IMR-90 (cell line): Measurements from ENCODE around the gene RAB31. TPM values are rescaled to one million over a fixed set of nuclear protein-coding genes. Genes with fewer than 3 reads are reported as not detected.

Source experiments
- ATAC-seq: fragments of 200-7000 bp; cut with Tn5 transposase; 2 replicates; pipeline ENCODE4 v1.9.1; 2020; ENCODE audit warnings: low read depth, mild to moderate bottlenecking, moderate library complexity
- BruUV-seq: library from RNA; stranded (reverse); fragments of 400-500 nt; replicated peaks from 2 replicates; lab custom pipeline; 2021; lab: Mats Ljungman, UMichigan
- CTCF ChIA-PET: fragments of 300-600 bp; formaldehyde crosslinking; extraction: SDS; loops from one replicate; lab custom pipeline; 2021; ENCODE audit warnings: antibody characterized with exemption; lab: Yijun Ruan, JAX
- POLR2A ChIA-PET: fragments of 300-600 bp; sonication (Branson Sonifier 250); formaldehyde crosslinking; loops from one replicate; lab custom pipeline; 2022; ENCODE audit warnings: antibody characterized with exemption; ENCODE audit not compliant: unreplicated experiment; lab: Charles Lee
- DNase-seq: peaks from one replicate; pipeline ENCODE4 v3.0.0; 2013
- H2AFZ ChIP-seq: replicated peaks from 2 replicates; pipeline ENCODE3; 2013; ENCODE audit warnings: low read length, mild to moderate bottlenecking; ENCODE audit not compliant: poor library complexity
- H2AK5ac ChIP-seq: 2 replicates; pipeline ENCODE4 v1.6.1; 2013; ENCODE audit warnings: low read depth, low read length, inconsistent platforms
- H2AK9ac ChIP-seq: replicated peaks from 2 replicates; pipeline ENCODE3; 2013; ENCODE audit warnings: mild to moderate bottlenecking, low read depth, low read length, moderate library complexity; ENCODE audit not compliant: poor library complexity
- H2BK120ac ChIP-seq: 2 replicates; pipeline ENCODE4 v1.6.1; 2013; ENCODE audit warnings: low read depth, low read length, inconsistent platforms
- H2BK15ac ChIP-seq: 3 replicates; pipeline ENCODE4 v1.6.1; 2013; ENCODE audit warnings: low read depth, low read length, inconsistent platforms
- H2BK20ac ChIP-seq: 2 replicates; pipeline ENCODE4 v1.6.1; 2013; ENCODE audit warnings: low read depth, mild to moderate bottlenecking, inconsistent platforms, low read length, moderate library complexity
- H2BK5ac ChIP-seq: 2 replicates; pipeline ENCODE4 v1.6.1; 2013; ENCODE audit warnings: mild to moderate bottlenecking, low read depth, low read length, inconsistent platforms; ENCODE audit not compliant: poor library complexity, severe bottlenecking
- H3K14ac ChIP-seq: replicated peaks from 2 replicates; pipeline ENCODE4 v1.6.1; 2013; ENCODE audit warnings: low read depth, low read length, inconsistent platforms
- H3K18ac ChIP-seq: 2 replicates; pipeline ENCODE4 v1.6.1; 2013; ENCODE audit warnings: low read depth, low read length, control low read depth
- H3K23ac ChIP-seq: 2 replicates; pipeline ENCODE4 v1.6.1; 2013; ENCODE audit warnings: low read depth, low read length, inconsistent platforms
- H3K27ac ChIP-seq: 2 replicates; pipeline ENCODE4 v1.5.1; 2013; ENCODE audit warnings: mild to moderate bottlenecking, control low read depth, low read length; ENCODE audit not compliant: insufficient read depth
- H3K27me3 ChIP-seq: 2 replicates; pipeline ENCODE4 v1.6.1; 2013; ENCODE audit warnings: low read length; ENCODE audit not compliant: control insufficient read depth, insufficient read depth
- H3K36me3 ChIP-seq: 2 replicates; pipeline ENCODE4 v1.6.1; 2013; ENCODE audit warnings: low read length, mixed read lengths; ENCODE audit not compliant: control insufficient read depth, insufficient read depth
- H3K4ac ChIP-seq: 2 replicates; pipeline ENCODE4 v1.6.1; 2013; ENCODE audit warnings: low read depth, low read length, inconsistent platforms
- H3K4me1 ChIP-seq: 2 replicates; pipeline ENCODE4 v1.6.1; 2013; ENCODE audit warnings: low read length, mixed read lengths; ENCODE audit not compliant: control insufficient read depth, insufficient read depth
- H3K4me2 ChIP-seq: 2 replicates; pipeline ENCODE4 v1.6.1; 2013; ENCODE audit warnings: low read depth, mild to moderate bottlenecking, control low read depth, low read length, moderate library complexity
- H3K4me3 ChIP-seq: 2 replicates; pipeline ENCODE4 v1.5.1; 2013; ENCODE audit warnings: low read depth, mild to moderate bottlenecking, control low read depth, low read length, moderate library complexity; ENCODE audit not compliant: insufficient read depth
- H3K56ac ChIP-seq: 2 replicates; pipeline ENCODE4 v1.6.1; 2013; ENCODE audit warnings: low read length, inconsistent platforms; ENCODE audit not compliant: insufficient read depth; ENCODE audit errors: extremely low read depth
- H3K79me1 ChIP-seq, 2 experiments: 2 replicates each; pipeline ENCODE4 v1.6.1; 2013; ENCODE audit warnings: low read length in 2 of 2, inconsistent platforms in 1 of 2, low read depth in 1 of 2
- H3K9ac ChIP-seq: 2 replicates; pipeline ENCODE4 v1.6.1; 2013; ENCODE audit warnings: low read depth, low read length, control low read depth
- H3K9me1 ChIP-seq: 2 replicates; pipeline ENCODE4 v1.6.1; 2013; ENCODE audit warnings: low read length, inconsistent platforms; ENCODE audit not compliant: insufficient read depth
- H3K9me3 ChIP-seq: 2 replicates; pipeline ENCODE4 v1.6.1; 2013; ENCODE audit warnings: low read length; ENCODE audit not compliant: control insufficient read depth, insufficient read depth
- H4K20me1 ChIP-seq: 2 replicates; pipeline ENCODE4 v1.6.1; 2013; ENCODE audit warnings: low read length, inconsistent platforms; ENCODE audit not compliant: insufficient read depth
- H4K5ac ChIP-seq: 2 replicates; pipeline ENCODE4 v1.6.1; 2013; ENCODE audit warnings: mild to moderate bottlenecking, low read depth, low read length, control low read depth
- H4K8ac ChIP-seq, 2 experiments: 2 replicates each; pipeline ENCODE4 v1.6.1; 2013; ENCODE audit warnings: low read depth in 2 of 2, low read length in 2 of 2, control low read depth in 1 of 2, inconsistent platforms in 1 of 2
- H4K91ac ChIP-seq: 2 replicates; pipeline ENCODE4 v1.6.1; 2013; ENCODE audit warnings: low read depth, low read length, inconsistent platforms; ENCODE audit not compliant: insufficient read depth
- BHLHE40 ChIP-seq: fragments of 150-350 bp; IDR thresholded peaks from 2 replicates; pipeline ENCODE4 v1.6.1; 2016; ENCODE audit warnings: mild to moderate bottlenecking, low read depth, low read length
- CTCF ChIP-seq: conservative IDR thresholded peaks from 2 replicates; pipeline ENCODE4 v1.5.1; 2012; ENCODE audit warnings: mild to moderate bottlenecking, low read depth, low read length, improper control_type of control experiment
- MXI1 ChIP-seq: IDR thresholded peaks from 2 replicates; pipeline ENCODE4 v1.6.1; 2012; ENCODE audit warnings: low read depth, mild to moderate bottlenecking, low read length, moderate library complexity, borderline replicate concordance
- NFE2L2 ChIP-seq: fragments of 150-350 bp; IDR thresholded peaks from 2 replicates; pipeline ENCODE4 v1.6.1; 2016; ENCODE audit warnings: low read depth, mild to moderate bottlenecking, low read length
- POLR2A ChIP-seq: IDR thresholded peaks from 2 replicates; pipeline ENCODE4 v1.6.1; 2012; ENCODE audit warnings: mild to moderate bottlenecking, low read depth, low read length
- SMC3 ChIP-seq: fragments of 150-350 bp; IDR thresholded peaks from 2 replicates; pipeline ENCODE4 v1.6.1; 2016; ENCODE audit warnings: low read depth, mild to moderate bottlenecking, antibody characterized with exemption, low read length, moderate library complexity
- USF2 ChIP-seq: fragments of 150-350 bp; IDR thresholded peaks from 2 replicates; pipeline ENCODE4 v1.6.1; 2017; ENCODE audit warnings: mild to moderate bottlenecking, antibody characterized with exemption, low read length, low read depth
- WGBS, 2 experiments: methylation state at CpG; one replicate each; pipeline versions ENCODE4 v1.1.5 to v1.1.7; 2013; ENCODE audit warnings: missing lambda C conversion rate in 2 of 2; ENCODE audit not compliant: insufficient read length in 1 of 2; ENCODE audit errors: extremely low coverage in 2 of 2; 5-methylcytosine and 5-hydroxymethylcytosine counted together
- dilution Hi-C: fragments of 300-500 bp; cut with HindIII; formaldehyde crosslinking; loops from one replicate; pipeline ENCODE4 v1.14.3; 2018; ENCODE audit warnings: low sequenced_read_pairs; ENCODE audit not compliant: unreplicated experiment
- in situ Hi-C: fragments of 300-500 bp; cut with MboI; formaldehyde crosslinking; loops from 3 replicates; pipeline ENCODE4 v1.14.3; 2019; ENCODE audit warnings: low sequenced_read_pairs, inconsistent platforms, mixed read lengths
- intact Hi-C: fragments of 100-400 bp; cut with micrococcal nuclease; formaldehyde crosslinking; loops from 2 replicates; pipeline ENCODE4 v1.10.0; 2022
- polyA plus RNA-seq, 3 experiments: library from polyadenylated mRNA; depleted of rRNA; stranded (reverse); fragments of >200 nt; gene quantifications; 2 replicates each; pipeline ENCODE4 v1.2.3, GENCODE V29; 2012; ENCODE audit warnings: low replicate concordance in 1 of 3
- total RNA-seq: library from RNA; depleted of rRNA; stranded (reverse); fragments of >200 nt; gene quantifications from 2 replicates; pipeline ENCODE4 v1.2.3, GENCODE V29; 2012

Gene RAB31
- total and polyA plus RNA-seq, 2 of the 4 experiments (the other 2 are of a cell fraction): 13.8 to 26.9 TPM

GRCh38 chr18:9700261-9700796 is 7.8 kb upstream of the RAB31 start:
- dilution Hi-C loops (no loop called here), in situ Hi-C loops (loop anchor here (25.0 kb wide), 1 partner anchor 237 kb away; no protein-coding TSS in a partner anchor), intact Hi-C loops (no loop called here)
- H3K9ac ChIP-seq: no peak overlapping the region
- no peak overlapping the region for H3K27ac ChIP-seq
- no peak overlapping the region for H3K4me3 ChIP-seq
- H3K23ac ChIP-seq: 0 out of 2 replicates have a peak overlapping the region, but pooled peaks have one; percentile 1
- no peak overlapping the region for H2AK9ac ChIP-seq
- H3K9me3 ChIP-seq: no peaks in the 10 kb centered on the region
- H3K79me1 ChIP-seq: no peaks in the 10 kb centered on the region
- BruUV-seq: no TSS peak
- H3K4me1 ChIP-seq: peaks cover 10% of the 10 kb centered on the region
- no peak overlapping the region for H2AK5ac ChIP-seq
- 0 out of 2 replicates have a peak overlapping the region, but pooled peaks have one; percentile 9 for H3K18ac ChIP-seq
- ChIA-PET POLR2A (interaction anchor here (0.6 kb wide), 1 partner anchor 13 kb away, joined by 3 read pairs; no protein-coding TSS in a partner anchor), CTCF (interaction anchor here (0.6 kb wide), 1 partner anchor 819 kb away, joined by 3 read pairs; no protein-coding TSS in a partner anchor)
- H3K9me1 ChIP-seq: no peaks in the 10 kb centered on the region
- no peaks in the 10 kb centered on the region for H3K27me3 ChIP-seq
- no CpG with 5 or more reads among the region's 6 CpGs for WGBS, 2 experiments
- no peaks in the 10 kb centered on the region for H4K20me1 ChIP-seq
- peak; percentile 68 for DNase-seq
- H3K4ac ChIP-seq: peak overlapping the region; percentile 35; the same call in 1 of the 2 replicates
- H3K36me3 ChIP-seq: no peaks in the 10 kb centered on the region
- H4K91ac ChIP-seq: no peak overlapping the region
- H2BK5ac ChIP-seq: no peak overlapping the region
- no peak overlapping the region for H3K14ac ChIP-seq
- peak overlapping the region in 1 of 2 experiments; percentile 34; a peak in 1 of 4 replicates for H4K8ac ChIP-seq
- H3K4me2 ChIP-seq: peak overlapping the region; percentile 52
- H2AFZ ChIP-seq: peak overlapping the region; percentile 47
- TF ChIP-seq MXI1 (no peak), SMC3 (no peak), NFE2L2 (no peak), USF2 (peak; percentile 81), POLR2A (no peak), CTCF (no peak), BHLHE40 (peak; percentile 40; the same call in 1 of the 2 replicates)
- H2BK120ac ChIP-seq: no peak overlapping the region
- no peak overlapping the region for H3K56ac ChIP-seq
- peak overlapping the region; percentile 25; the same call in 1 of the 2 replicates for H4K5ac ChIP-seq
- ATAC-seq: peak; percentile 59
- H2BK20ac ChIP-seq: no peak overlapping the region
- H2BK15ac ChIP-seq: no peak overlapping the region
